HepG2 (cell line): Measurements from ENCODE around the gene NTN3. TPM values are rescaled to one million over a fixed set of nuclear protein-coding genes. Genes with fewer than 3 reads are reported as not detected.

Source experiments
- ARNT2 ChIP-seq: sonication (generic); formaldehyde crosslinking; IDR thresholded peaks from 2 replicates; pipeline ENCODE4 v1.8.0; 2022; ENCODE audit warnings: mild to moderate bottlenecking, low read depth, missing genetic modification reagents, moderate library complexity
- ATF7 ChIP-seq, 2 experiments: fragments of 450-650 bp in 1 of 2; sonication (generic) in 1 of 2; formaldehyde crosslinking in 1 of 2; IDR thresholded peaks; 2 replicates each; pipeline versions ENCODE4 v1.4.0 to v1.6.1; 2016 to 2020; ENCODE audit warnings: antibody characterized with exemption in 1 of 2, mild to moderate bottlenecking in 1 of 2, missing genetic modification reagents in 1 of 2
- FOXJ3 ChIP-seq: sonication (generic); formaldehyde crosslinking; IDR thresholded peaks from 2 replicates; pipeline ENCODE4 v1.4.0; 2020; ENCODE audit warnings: missing genetic modification reagents, mild to moderate bottlenecking, borderline replicate concordance
- GTF3A ChIP-seq: sonication (generic); formaldehyde crosslinking; conservative IDR thresholded peaks from 2 replicates; pipeline ENCODE4 v1.4.0; 2020; ENCODE audit warnings: mild to moderate bottlenecking, missing genetic modification reagents
- HDAC2 ChIP-seq: sonication (generic); formaldehyde crosslinking; IDR thresholded peaks from 2 replicates; pipeline ENCODE4 v1.4.0; 2020; ENCODE audit warnings: missing genetic modification reagents
- HDAC6 ChIP-seq: fragments of 200-600 bp; sonication (generic); IDR thresholded peaks from 2 replicates; pipeline ENCODE4 v1.7.0; 2017; ENCODE audit warnings: mild to moderate bottlenecking, antibody characterized with exemption, low read length, low read depth
- IKZF5 ChIP-seq: IDR thresholded peaks from 2 replicates; pipeline ENCODE4 v1.6.1; 2018; ENCODE audit warnings: missing genetic modification reagents, mild to moderate bottlenecking, missing compliant biosample characterization
- KDM3A ChIP-seq: IDR thresholded peaks from 2 replicates; pipeline ENCODE4 v1.6.1; 2018; ENCODE audit warnings: low read depth, missing compliant biosample characterization
- KMT2B ChIP-seq: IDR thresholded peaks from 2 replicates; pipeline ENCODE4 v1.6.1; 2016; ENCODE audit warnings: missing genetic modification reagents, missing compliant biosample characterization
- MTERF4 ChIP-seq: sonication (generic); formaldehyde crosslinking; IDR thresholded peaks from 2 replicates; pipeline ENCODE4 v1.8.0; 2023; ENCODE audit warnings: mild to moderate bottlenecking, missing genetic modification reagents
- NFIB ChIP-seq: sonication (generic); formaldehyde crosslinking; IDR thresholded peaks from 2 replicates; pipeline ENCODE4 v1.9.0; 2021; ENCODE audit warnings: missing genetic modification reagents, mild to moderate bottlenecking, borderline replicate concordance
- NFYC ChIP-seq: IDR thresholded peaks from 2 replicates; pipeline ENCODE4 v1.6.1; 2016; ENCODE audit warnings: missing genetic modification reagents, missing compliant biosample characterization
- REXO4 ChIP-seq: sonication (generic); formaldehyde crosslinking; IDR thresholded peaks from 2 replicates; pipeline ENCODE4 v1.8.0; 2022; ENCODE audit warnings: missing genetic modification reagents, mild to moderate bottlenecking, borderline replicate concordance
- SAP130 ChIP-seq: IDR thresholded peaks from 2 replicates; pipeline ENCODE4 v1.6.1; 2016; ENCODE audit warnings: low read depth
- SRSF4 ChIP-seq: fragments of 200-400 bp; formaldehyde crosslinking; IDR thresholded peaks from one replicate; pipeline ENCODE4 v1.6.1; 2018; ENCODE audit warnings: mild to moderate bottlenecking, low read depth, low read length, moderate library complexity; ENCODE audit not compliant: poor library complexity, severe bottlenecking
- TAF15 ChIP-seq: fragments of 200-400 bp; formaldehyde crosslinking; IDR thresholded peaks from one replicate; pipeline ENCODE4 v1.6.1; 2018; ENCODE audit warnings: mild to moderate bottlenecking, low read depth, low read length; ENCODE audit not compliant: poor library complexity, severe bottlenecking
- TBP ChIP-seq: sonication (generic); formaldehyde crosslinking; IDR thresholded peaks from 2 replicates; pipeline ENCODE4 v1.5.0; 2020; ENCODE audit warnings: missing genetic modification reagents
- TCF12 ChIP-seq, 2 experiments: fragments of 450-650 bp in 1 of 2; sonication (generic) in 1 of 2; formaldehyde crosslinking in 1 of 2; IDR thresholded peaks; 2 replicates each; pipeline versions ENCODE4 v1.6.1 to v1.8.0; 2017 to 2022; ENCODE audit warnings: antibody characterized with exemption in 1 of 2, mild to moderate bottlenecking in 1 of 2, missing genetic modification reagents in 1 of 2, moderate library complexity in 1 of 2
- U2AF2 ChIP-seq: fragments of 200-400 bp; formaldehyde crosslinking; IDR thresholded peaks from 2 replicates; pipeline ENCODE4 v1.6.1; 2017; ENCODE audit warnings: low read depth, mild to moderate bottlenecking, low read length
- ZNF264 ChIP-seq: sonication (generic); formaldehyde crosslinking; IDR thresholded peaks from 2 replicates; pipeline ENCODE4 v1.4.0; 2020; ENCODE audit warnings: missing genetic modification reagents
- ZNF274 ChIP-seq: sonication (generic); formaldehyde crosslinking; IDR thresholded peaks from 2 replicates; pipeline ENCODE4 v1.5.1; 2020; ENCODE audit warnings: mild to moderate bottlenecking, missing genetic modification reagents
- ZNF335 ChIP-seq: sonication (generic); formaldehyde crosslinking; IDR thresholded peaks from 2 replicates; pipeline ENCODE4 v1.4.0; 2020; ENCODE audit warnings: missing genetic modification reagents
- ZNF484 ChIP-seq: sonication (generic); formaldehyde crosslinking; IDR thresholded peaks from 2 replicates; pipeline ENCODE4 v1.5.1; 2020; ENCODE audit warnings: mild to moderate bottlenecking, low read depth, missing genetic modification reagents, borderline replicate concordance
- ZNF543 ChIP-seq: sonication (generic); formaldehyde crosslinking; IDR thresholded peaks from 2 replicates; pipeline ENCODE4 v1.4.0; 2020; ENCODE audit warnings: mild to moderate bottlenecking, missing genetic modification reagents
- polyA plus RNA-seq, 8 experiments: library from polyadenylated mRNA; depleted of rRNA in 3 of 8; stranded (reverse) in 7 of 8; unstranded in 1 of 8; fragments of >200 nt; fragmentation: Illumina TruSeq in 4 of 8; extraction: Trizol in 4 of 8; gene quantifications; 2 replicates each; pipeline versions ENCODE4 v1.2.1 to v1.2.3, GENCODE V29; 2011 to 2016; ENCODE audit warnings: low read depth in 4 of 8, missing spikeins in 1 of 8, mixed read lengths in 1 of 8; ENCODE audit not compliant: insufficient read depth in 1 of 8
- total RNA-seq, 5 experiments: library from RNA; depleted of rRNA; stranded (reverse); fragments of >200 nt; fragmentation: Illumina TruSeq; extraction: Trizol; gene quantifications; 2 replicates each; pipeline ENCODE4 v1.2.3, GENCODE V29; 2016; ENCODE audit warnings: low read depth in 1 of 5
- TF ChIP-seq, protein P1 (sequence below): sonication (generic); formaldehyde crosslinking; IDR thresholded peaks from 2 replicates; pipeline ENCODE4 v1.4.0; 2020; ENCODE audit warnings: missing genetic modification reagents

Gene NTN3
- total and polyA plus RNA-seq, 2 of the 13 experiments (the other 11 are each of a cell fraction or from before 2014, with no cell fraction given): 0.09 to 0.20 TPM

DNA sequence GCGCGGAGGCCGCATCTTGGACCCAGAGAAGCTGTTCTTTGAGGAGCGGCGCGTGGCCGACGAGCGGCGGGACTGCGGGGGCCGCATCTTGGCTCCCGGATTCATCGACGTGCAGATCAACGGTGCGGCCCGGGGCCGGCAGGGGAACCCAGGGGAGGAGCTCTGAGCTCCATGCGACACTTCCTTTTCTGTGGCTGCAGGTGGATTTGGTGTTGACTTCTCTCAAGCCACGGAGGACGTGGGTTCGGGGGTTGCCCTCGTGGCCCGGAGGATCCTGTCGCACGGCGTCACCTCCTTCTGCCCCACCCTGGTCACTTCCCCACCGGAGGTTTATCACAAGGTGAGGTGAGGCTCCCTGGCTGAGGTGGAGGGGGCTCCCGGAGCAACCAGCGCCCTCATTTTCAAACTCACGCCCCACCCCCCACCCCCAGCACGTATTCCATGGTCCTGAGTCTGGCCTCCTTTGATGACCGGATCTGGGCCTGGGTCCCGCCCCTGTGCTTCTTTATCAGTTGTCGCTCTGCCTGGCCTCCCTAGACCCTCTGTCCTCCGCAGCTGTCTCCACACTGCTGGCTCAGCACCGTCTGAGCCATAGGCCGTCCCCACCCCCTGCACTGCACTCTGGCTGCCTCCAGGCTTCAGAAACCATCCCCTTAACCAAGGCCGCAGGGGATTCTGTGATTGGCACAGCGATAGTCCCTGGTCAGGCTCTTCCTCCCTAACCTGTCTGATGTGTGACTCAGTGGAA is 49.9 kb downstream of the NTN3 start (continued):
- TF ChIP-seq REXO4 (CRISPR knock-in tag) (no peak), MTERF4 (CRISPR knock-in tag) (no peak), ATF7 (IDR thresholded peaks at IDR 0.05) (no peak), ATF7 (CRISPR knock-in tag; IDR thresholded peaks at IDR 0.05) (no peak), KDM3A (CRISPR knock-in tag) (no peak), TAF15 (no peak), U2AF2 (no peak), TCF12 (IDR thresholded peaks at IDR 0.05) (no peak), TCF12 (CRISPR knock-in tag; IDR thresholded peaks at IDR 0.05) (no peak), SAP130 (CRISPR knock-in tag) (peak; percentile 69), ZNF264 (CRISPR knock-in tag) (no peak), KMT2B (no peak; the same call in 1 of the 2 replicates), GTF3A (no peak), IKZF5 (CRISPR knock-in tag) (no peak), NFYC (CRISPR knock-in tag) (no peak), ARNT2 (CRISPR knock-in tag) (no peak), FOXJ3 (no peak), ZNF484 (CRISPR knock-in tag) (no peak), ZNF335 (CRISPR knock-in tag) (no peak), ZNF274 (CRISPR knock-in tag) (no peak), ZNF543 (CRISPR knock-in tag) (no peak), NFIB (CRISPR knock-in tag) (no peak), HDAC2 (no peak), HDAC6 (no peak), SRSF4 (no peak), TBP (no peak)
- TF ChIP-seq, protein P1, sequence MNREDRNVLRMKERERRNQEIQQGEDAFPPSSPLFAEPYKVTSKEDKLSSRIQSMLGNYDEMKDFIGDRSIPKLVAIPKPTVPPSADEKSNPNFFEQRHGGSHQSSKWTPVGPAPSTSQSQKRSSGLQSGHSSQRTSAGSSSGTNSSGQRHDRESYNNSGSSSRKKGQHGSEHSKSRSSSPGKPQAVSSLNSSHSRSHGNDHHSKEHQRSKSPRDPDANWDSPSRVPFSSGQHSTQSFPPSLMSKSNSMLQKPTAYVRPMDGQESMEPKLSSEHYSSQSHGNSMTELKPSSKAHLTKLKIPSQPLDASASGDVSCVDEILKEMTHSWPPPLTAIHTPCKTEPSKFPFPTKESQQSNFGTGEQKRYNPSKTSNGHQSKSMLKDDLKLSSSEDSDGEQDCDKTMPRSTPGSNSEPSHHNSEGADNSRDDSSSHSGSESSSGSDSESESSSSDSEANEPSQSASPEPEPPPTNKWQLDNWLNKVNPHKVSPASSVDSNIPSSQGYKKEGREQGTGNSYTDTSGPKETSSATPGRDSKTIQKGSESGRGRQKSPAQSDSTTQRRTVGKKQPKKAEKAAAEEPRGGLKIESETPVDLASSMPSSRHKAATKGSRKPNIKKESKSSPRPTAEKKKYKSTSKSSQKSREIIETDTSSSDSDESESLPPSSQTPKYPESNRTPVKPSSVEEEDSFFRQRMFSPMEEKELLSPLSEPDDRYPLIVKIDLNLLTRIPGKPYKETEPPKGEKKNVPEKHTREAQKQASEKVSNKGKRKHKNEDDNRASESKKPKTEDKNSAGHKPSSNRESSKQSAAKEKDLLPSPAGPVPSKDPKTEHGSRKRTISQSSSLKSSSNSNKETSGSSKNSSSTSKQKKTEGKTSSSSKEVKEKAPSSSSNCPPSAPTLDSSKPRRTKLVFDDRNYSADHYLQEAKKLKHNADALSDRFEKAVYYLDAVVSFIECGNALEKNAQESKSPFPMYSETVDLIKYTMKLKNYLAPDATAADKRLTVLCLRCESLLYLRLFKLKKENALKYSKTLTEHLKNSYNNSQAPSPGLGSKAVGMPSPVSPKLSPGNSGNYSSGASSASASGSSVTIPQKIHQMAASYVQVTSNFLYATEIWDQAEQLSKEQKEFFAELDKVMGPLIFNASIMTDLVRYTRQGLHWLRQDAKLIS: no peak
